A673 (cell line): ENCODE data around the gene CNN1. TPM values are rescaled to one million over a fixed set of nuclear protein-coding genes. Genes with fewer than 3 reads are reported as not detected.
A peak's percentile ranks its signal among the peaks of the same experiment; 100 is the strongest.

Source experiments
- BruUV-seq: library from RNA; stranded (reverse); fragments of 400-500 nt; replicated peaks from 2 replicates; lab custom pipeline; 2021; lab: Mats Ljungman, UMichigan
- CTCF ChIA-PET: fragments of 300-600 bp; sonication (Branson Sonifier 250); formaldehyde crosslinking; loops from one replicate; lab custom pipeline; 2022; ENCODE audit warnings: antibody characterized with exemption; lab: Charles Lee
- POLR2A ChIA-PET: fragments of 300-600 bp; sonication (Branson Sonifier 250); formaldehyde crosslinking; loops from one replicate; lab custom pipeline; 2022; ENCODE audit warnings: antibody characterized with exemption; ENCODE audit not compliant: low non-redundant PET; lab: Charles Lee
- DNase-seq: peaks from one replicate; pipeline ENCODE4 v3.0.0-alpha.2; 2015; ENCODE audit warnings: low spot score
- H3K27ac ChIP-seq: fragments of 200-600 bp; sonication (generic); 2 replicates; pipeline ENCODE4 v1.5.1; 2016; ENCODE audit warnings: mixed run types, low read depth, mild to moderate bottlenecking, mixed read lengths, antibody characterized with exemption, low read length; ENCODE audit not compliant: poor library complexity, severe bottlenecking
- H3K27me3 ChIP-seq: fragments of 200-600 bp; sonication (generic); replicated peaks from 2 replicates; pipeline ENCODE4 v1.6.1; 2017; ENCODE audit warnings: mixed run types, low read depth, mild to moderate bottlenecking, mixed read lengths, antibody characterized with exemption, low read length; ENCODE audit not compliant: insufficient read depth, poor library complexity
- H3K36me3 ChIP-seq: fragments of 200-600 bp; sonication (generic); 2 replicates; pipeline ENCODE4 v1.6.1; 2016; ENCODE audit warnings: mixed run types, mild to moderate bottlenecking, mixed read lengths, antibody characterized with exemption, low read length; ENCODE audit not compliant: insufficient read depth, poor library complexity, severe bottlenecking
- H3K4me1 ChIP-seq: fragments of 200-600 bp; sonication (generic); 2 replicates; pipeline ENCODE4 v1.6.1; 2017; ENCODE audit warnings: mixed run types, mild to moderate bottlenecking, mixed read lengths, antibody characterized with exemption, low read length; ENCODE audit not compliant: insufficient read depth, poor library complexity, severe bottlenecking
- H3K4me3 ChIP-seq: fragments of 200-600 bp; sonication (generic); 2 replicates; pipeline ENCODE4 v1.5.1; 2016; ENCODE audit warnings: low read depth, mixed run types, mild to moderate bottlenecking, mixed read lengths, low read length; ENCODE audit not compliant: poor library complexity, severe bottlenecking
- H3K9me3 ChIP-seq: fragments of 200-600 bp; sonication (generic); 2 replicates; pipeline ENCODE4 v1.6.1; 2016; ENCODE audit warnings: mixed run types, low read depth, mild to moderate bottlenecking, mixed read lengths, antibody characterized with exemption, low read length; ENCODE audit not compliant: poor library complexity, severe bottlenecking
- EZH2 ChIP-seq: fragments of 200-600 bp; sonication (generic); IDR thresholded peaks from 2 replicates; pipeline ENCODE4 v1.6.1; 2017; ENCODE audit warnings: borderline replicate concordance, low read depth, mild to moderate bottlenecking, mixed read lengths, antibody characterized with exemption, low read length; ENCODE audit not compliant: poor library complexity, severe bottlenecking
- intact Hi-C: fragments of 100-400 bp; cut with micrococcal nuclease; formaldehyde crosslinking; loops from one replicate; pipeline ENCODE4 v1.10.0; 2022; ENCODE audit not compliant: unreplicated experiment
- total RNA-seq: library from RNA; stranded (reverse); gene quantifications from 2 replicates; pipeline ENCODE4 v1.2.3, GENCODE V29; 2021
- TF ChIP-seq, protein P1 (sequence below): fragments of 300-800, 200-600 bp; sonication (generic); conservative IDR thresholded peaks from 2 replicates; pipeline ENCODE4 v1.5.1; 2017; ENCODE audit warnings: low read depth, mild to moderate bottlenecking, antibody characterized with exemption, low read length, moderate library complexity, mixed read lengths

The CNN1 gene
- total RNA-seq, 1 experiment from 2014 or later: 0.60 TPM

DNA sequence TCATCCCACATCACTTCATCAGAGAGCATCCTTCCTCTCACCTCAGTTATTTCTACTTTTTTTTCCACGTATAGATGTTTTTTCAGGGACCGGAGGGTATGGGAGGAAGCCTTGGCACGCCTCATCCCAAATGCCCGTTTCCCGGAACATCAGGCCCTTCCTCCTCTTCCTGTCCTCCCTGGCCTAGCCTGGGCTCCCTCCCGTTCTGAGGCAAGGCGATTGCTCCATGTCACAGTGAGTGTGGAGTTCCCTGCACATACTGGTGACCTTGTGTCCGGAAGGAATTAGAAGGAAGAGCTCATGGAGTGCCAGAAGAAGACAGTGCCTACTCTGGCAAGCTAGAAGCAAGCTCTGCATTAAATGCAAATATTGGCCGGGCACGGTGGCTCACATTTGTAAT is 57.5 kb downstream of the CNN1 start:
- intact Hi-C loops: no loop called here
- Histone ChIP-seq H3K27ac (no peak overlapping the region), H3K27me3 (no peaks in the 10 kb centered on the region), H3K9me3 (no peaks in the 10 kb centered on the region), H3K4me1 (peaks cover 2% of the 10 kb centered on the region), H3K4me3 (no peak overlapping the region), H3K36me3 (peaks cover 15% of the 10 kb centered on the region)
- no TSS peak for BruUV-seq
- ChIA-PET POLR2A (no interaction called here), CTCF (no interaction called here)
- no peak for TF ChIP-seq EZH2
- TF ChIP-seq, protein P1, sequence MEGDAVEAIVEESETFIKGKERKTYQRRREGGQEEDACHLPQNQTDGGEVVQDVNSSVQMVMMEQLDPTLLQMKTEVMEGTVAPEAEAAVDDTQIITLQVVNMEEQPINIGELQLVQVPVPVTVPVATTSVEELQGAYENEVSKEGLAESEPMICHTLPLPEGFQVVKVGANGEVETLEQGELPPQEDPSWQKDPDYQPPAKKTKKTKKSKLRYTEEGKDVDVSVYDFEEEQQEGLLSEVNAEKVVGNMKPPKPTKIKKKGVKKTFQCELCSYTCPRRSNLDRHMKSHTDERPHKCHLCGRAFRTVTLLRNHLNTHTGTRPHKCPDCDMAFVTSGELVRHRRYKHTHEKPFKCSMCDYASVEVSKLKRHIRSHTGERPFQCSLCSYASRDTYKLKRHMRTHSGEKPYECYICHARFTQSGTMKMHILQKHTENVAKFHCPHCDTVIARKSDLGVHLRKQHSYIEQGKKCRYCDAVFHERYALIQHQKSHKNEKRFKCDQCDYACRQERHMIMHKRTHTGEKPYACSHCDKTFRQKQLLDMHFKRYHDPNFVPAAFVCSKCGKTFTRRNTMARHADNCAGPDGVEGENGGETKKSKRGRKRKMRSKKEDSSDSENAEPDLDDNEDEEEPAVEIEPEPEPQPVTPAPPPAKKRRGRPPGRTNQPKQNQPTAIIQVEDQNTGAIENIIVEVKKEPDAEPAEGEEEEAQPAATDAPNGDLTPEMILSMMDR: no peak
- DNase-seq: no peak

DNA sequence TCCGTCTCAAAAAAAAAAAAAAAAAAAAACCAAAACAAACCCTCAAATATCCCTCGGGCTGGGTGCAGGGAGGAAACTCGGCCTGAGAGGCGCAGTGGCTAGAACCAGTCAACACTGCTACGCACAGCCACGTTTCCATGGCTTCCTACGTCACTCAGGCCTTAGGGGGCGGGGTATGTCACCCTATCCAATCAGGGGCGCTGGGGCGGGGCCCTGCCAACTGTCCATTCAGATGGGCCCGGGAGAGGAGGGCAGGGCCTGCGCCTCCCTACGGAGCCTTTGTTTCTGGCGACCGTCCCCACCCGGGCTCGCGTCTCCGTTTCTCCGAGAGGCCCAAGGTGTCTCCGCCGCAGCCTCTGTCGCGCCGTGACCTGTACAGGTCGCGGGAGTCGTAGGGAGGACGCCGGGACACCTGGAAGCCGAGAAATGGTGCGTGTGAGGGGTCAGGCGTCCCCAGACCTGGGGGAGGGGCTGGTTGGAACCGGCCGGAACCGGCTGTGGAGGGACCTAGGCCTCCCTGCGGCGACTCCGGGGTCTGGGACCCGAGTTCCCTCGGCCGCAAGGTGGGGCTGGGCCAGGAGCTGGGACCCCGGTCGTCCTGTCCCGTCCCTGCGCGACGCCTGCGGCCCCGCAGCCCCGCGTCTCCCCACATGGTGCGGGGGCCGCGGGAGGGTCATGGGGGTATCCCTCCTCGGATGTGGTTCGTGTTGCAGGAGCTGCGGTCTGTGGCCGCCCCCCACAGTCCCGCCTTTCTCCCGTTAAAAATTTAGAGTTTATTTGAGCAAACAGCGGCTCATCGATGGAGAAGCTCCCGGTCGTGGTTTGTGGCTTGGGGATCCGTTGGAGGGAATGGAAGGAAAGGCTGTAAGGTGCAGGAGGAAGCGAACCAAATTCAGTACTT is 58.8 kb downstream of the CNN1 start, which contains the start of gene ZNF627:
TSS of gene ZNF627 (plus strand) at position 282 of the 901 bp plus-strand sequence. CDS start at position 427, 145 bp downstream.
- no peaks in the 10 kb centered on the region for H3K9me3 ChIP-seq
- intact Hi-C loops: no loop called here
- H3K27ac ChIP-seq: peak within 1 kb of the TSS; percentile 97
- no peaks in the 10 kb centered on the region for H3K27me3 ChIP-seq
- CTCF ChIA-PET: no interaction called here
- H3K4me1 ChIP-seq: peaks cover 2% of the 10 kb centered on the region
- peak within 1 kb of the TSS; percentile 97 for H3K4me3 ChIP-seq
- DNase-seq: peak; percentile 99
- no TSS peak for BruUV-seq
- H3K36me3 ChIP-seq: peaks cover 15% of the 10 kb centered on the region
- no peak for TF ChIP-seq EZH2
- TF ChIP-seq, protein P1: no peak
- POLR2A ChIA-PET: interaction anchor here (0.7 kb wide), 1 partner anchor 739 kb away, joined by 11 read pairs; no protein-coding TSS in a partner anchor

DNA sequence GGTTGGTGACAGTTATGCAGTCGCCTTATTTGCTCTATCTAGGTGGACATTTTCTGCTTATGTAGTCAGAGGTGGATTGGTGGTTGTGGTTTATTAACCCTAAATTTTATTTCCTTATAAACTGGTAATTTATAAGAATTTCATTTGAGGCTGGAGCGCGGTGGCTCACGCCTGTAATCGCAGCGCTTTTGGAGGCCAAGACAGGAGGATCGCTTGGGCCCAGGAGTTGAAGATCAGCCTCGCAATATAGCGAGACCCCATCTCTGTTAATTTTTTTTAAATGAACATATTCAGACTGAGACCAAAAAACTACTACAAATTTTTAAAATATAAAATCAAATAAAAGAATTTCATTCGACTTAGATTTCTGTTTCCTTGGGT is 59.4 kb downstream of the CNN1 start:
- peaks cover 15% of the 10 kb centered on the region for H3K36me3 ChIP-seq
- BruUV-seq: TSS peak; percentile 68
- H3K27me3 ChIP-seq: no peaks in the 10 kb centered on the region
- intact Hi-C loops: no loop called here
- H3K9me3 ChIP-seq: no peaks in the 10 kb centered on the region
- peak overlapping the region; percentile 97 for H3K27ac ChIP-seq
- no peak for TF ChIP-seq EZH2
- TF ChIP-seq, protein P1: no peak
- CTCF ChIA-PET: no interaction called here
- peak overlapping the region; percentile 97 for H3K4me3 ChIP-seq
- peaks cover 2% of the 10 kb centered on the region for H3K4me1 ChIP-seq
- DNase-seq: no peak
- POLR2A ChIA-PET: no interaction called here
